Endothelial cell of umbilical vein (primary cell): ENCODE results near the gene MED12L. TPM values are rescaled to one million over a fixed set of nuclear protein-coding genes. Genes with fewer than 3 reads are reported as not detected.

Experiments used
- BruUV-seq: library from RNA; stranded (reverse); fragments of 400-500 nt; replicated peaks from 2 replicates; lab custom pipeline; 2021; lab: Mats Ljungman, UMichigan
- CTCF ChIA-PET: fragments of 300-600, 350-600 bp; sonication (Branson Sonifier 250); formaldehyde crosslinking; loops from one replicate; lab custom pipeline; 2021; ENCODE audit warnings: antibody characterized with exemption, inconsistent platforms; lab: Charles Lee
- POLR2A ChIA-PET: fragments of 300-600, 350-600 bp; sonication (Branson Sonifier 250); formaldehyde crosslinking; loops from one replicate; lab custom pipeline; 2021; ENCODE audit warnings: antibody characterized with exemption, inconsistent platforms; lab: Charles Lee
- DNase-seq: peaks from one replicate; pipeline ENCODE4 v3.0.0-alpha.2; 2011; ENCODE audit warnings: low read depth, low spot score
- FAIRE-seq: peaks from 2 replicates; lab custom pipeline; 2011; peaks lifted over from hg19 to GRCh38; lab: Jason Lieb, UNC
- H2AFZ ChIP-seq: 2 replicates; pipeline ENCODE4 v1.6.0; 2012; ENCODE audit warnings: low read depth, low read length, control low read depth, inconsistent platforms
- H3K27ac ChIP-seq: 2 replicates; pipeline ENCODE4 v1.5.1; 2011; ENCODE audit warnings: low read depth, mild to moderate bottlenecking, control low read depth, low read length, moderate library complexity; ENCODE audit not compliant: insufficient read depth
- H3K27me3 ChIP-seq, 2 experiments: 2 replicates each; pipeline versions ENCODE4 v1.6.0 to v1.6.1; 2011; ENCODE audit warnings: low read length in 2 of 2, mixed read lengths in 1 of 2; ENCODE audit not compliant: control insufficient read depth in 2 of 2, insufficient read depth in 2 of 2
- H3K36me3 ChIP-seq, 2 experiments: 2 replicates in 1 of 2; 3 replicates in 1 of 2; pipeline ENCODE4 v1.5.1; 2011; ENCODE audit warnings: low read length in 2 of 2, mild to moderate bottlenecking in 1 of 2, moderate library complexity in 1 of 2; ENCODE audit not compliant: control insufficient read depth in 2 of 2, insufficient read depth in 2 of 2; ENCODE audit errors: extremely low read depth in 1 of 2
- H3K4me1 ChIP-seq: 3 replicates; pipeline ENCODE4 v1.5.1; 2011; ENCODE audit warnings: mild to moderate bottlenecking, low read length; ENCODE audit not compliant: control insufficient read depth, insufficient read depth; ENCODE audit errors: extremely low read depth
- H3K4me2 ChIP-seq: 2 replicates; pipeline ENCODE4 v1.6.1; 2011; ENCODE audit warnings: low read length, control low read depth, mixed read lengths; ENCODE audit not compliant: insufficient read depth
- H3K4me3 ChIP-seq, 3 experiments: fragments of 200-600 bp in 1 of 3; sonication (generic), shearing (Covaris generic) in 1 of 3; replicated peaks in 1 of 3; 2 replicates each; pipeline ENCODE4 v1.5.1; 2011 to 2016; ENCODE audit warnings: control low read depth in 3 of 3, low read length in 3 of 3, mild to moderate bottlenecking in 2 of 3, inconsistent platforms in 1 of 3, low read depth in 1 of 3, moderate library complexity in 1 of 3; ENCODE audit not compliant: insufficient read depth in 1 of 3
- H3K79me2 ChIP-seq: 2 replicates; pipeline ENCODE4 v1.6.0; 2012; ENCODE audit warnings: low read length, inconsistent platforms; ENCODE audit not compliant: control insufficient read depth, insufficient read depth
- H3K9ac ChIP-seq: replicated peaks from 2 replicates; pipeline ENCODE3; 2011; ENCODE audit warnings: low read length, control low read depth; ENCODE audit not compliant: insufficient read depth; ENCODE audit errors: extremely low read depth
- H3K9me1 ChIP-seq: replicated peaks from 3 replicates; pipeline ENCODE4 v1.6.0; 2011; ENCODE audit warnings: mild to moderate bottlenecking, low read length; ENCODE audit not compliant: control insufficient read depth, insufficient read depth; ENCODE audit errors: extremely low read depth
- H3K9me3 ChIP-seq: replicated peaks from 2 replicates; pipeline ENCODE4 v1.5.1; 2012; ENCODE audit warnings: low read length, inconsistent platforms; ENCODE audit not compliant: control insufficient read depth, insufficient read depth
- H4K20me1 ChIP-seq: replicated peaks from 2 replicates; pipeline ENCODE3; 2011; ENCODE audit warnings: mild to moderate bottlenecking, low read length; ENCODE audit not compliant: control insufficient read depth, insufficient read depth; ENCODE audit errors: extremely low read depth
- EZH2 ChIP-seq: IDR thresholded peaks from 2 replicates; pipeline ENCODE4 v1.6.1; 2012; ENCODE audit warnings: borderline replicate concordance, low read depth, mild to moderate bottlenecking, moderate library complexity, low read length, inconsistent platforms; ENCODE audit not compliant: severe bottlenecking
- FOS ChIP-seq: IDR thresholded peaks from 2 replicates; pipeline ENCODE4 v1.6.1; 2011; ENCODE audit warnings: mild to moderate bottlenecking, low read length, moderate library complexity, borderline replicate concordance; ENCODE audit not compliant: insufficient read depth
- GATA2 ChIP-seq: IDR thresholded peaks from 2 replicates; pipeline ENCODE4 v1.7.0; 2011; ENCODE audit warnings: low read depth, mild to moderate bottlenecking, moderate library complexity, mixed read lengths, low read length; ENCODE audit not compliant: insufficient read length, insufficient read depth
- JUN ChIP-seq: IDR thresholded peaks from 2 replicates; pipeline ENCODE4 v1.6.1; 2011; ENCODE audit warnings: borderline replicate concordance, low read depth; ENCODE audit not compliant: insufficient read length, insufficient read depth
- MYC ChIP-seq: IDR thresholded peaks from one replicate; pipeline ENCODE4 v1.6.1; 2011; ENCODE audit warnings: mild to moderate bottlenecking, low read depth, low read length
- POLR2A ChIP-seq: IDR thresholded peaks from 2 replicates; pipeline ENCODE4 v1.6.1; 2012; ENCODE audit warnings: low read depth, mild to moderate bottlenecking, control low read depth, low read length
- POLR2AphosphoS5 ChIP-seq: IDR thresholded peaks from 2 replicates; pipeline ENCODE4 v1.6.1; 2012; ENCODE audit warnings: low read depth, mild to moderate bottlenecking, control low read depth, low read length, moderate library complexity; ENCODE audit not compliant: insufficient read depth
- dilution Hi-C: fragments of 300-500 bp; cut with MboI; formaldehyde crosslinking; loops from one replicate; pipeline ENCODE4 v1.15.0; 2019; ENCODE audit warnings: low sequenced_read_pairs; ENCODE audit not compliant: extremely low pct_ligation_motif_present
- intact Hi-C: fragments of 100-400 bp; cut with micrococcal nuclease; formaldehyde crosslinking; loops from one replicate; pipeline ENCODE4 v1.10.0; 2022
- polyA plus RNA-seq, 4 experiments: library from polyadenylated mRNA; depleted of rRNA in 3 of 4; stranded (reverse) in 3 of 4; unstranded in 1 of 4; fragments of >200 nt; gene quantifications; 2 replicates each; pipeline versions ENCODE4 v1.2.1 to v1.2.3, GENCODE V29; 2011 to 2012; ENCODE audit warnings: missing spikeins in 1 of 4
- total RNA-seq: library from RNA; stranded (reverse); gene quantifications from 2 replicates; pipeline ENCODE4 v1.2.3, GENCODE V29; 2021
- TF ChIP-seq, protein P1 (sequence below): IDR thresholded peaks from 2 replicates; pipeline ENCODE4 v1.6.1; 2011; ENCODE audit not compliant: insufficient read depth, insufficient read length
- TF ChIP-seq, protein P2 (sequence below), 2 donors: IDR thresholded peaks; 1 replicate in 1 of 2; 2 replicates in 1 of 2; pipeline ENCODE4 v1.5.1; 2011; ENCODE audit warnings: low read length in 2 of 2, mild to moderate bottlenecking in 2 of 2, moderate library complexity in 2 of 2, control low read depth in 1 of 2, inconsistent platforms in 1 of 2, low read depth in 1 of 2; ENCODE audit not compliant: insufficient read depth in 1 of 2; ENCODE audit errors: extremely low read depth in 1 of 2

The MED12L gene
- total and polyA plus RNA-seq, 2 donors (not counting 3 experiments of a cell fraction or from before 2014, with no cell fraction given), result 0.03 to 0.27 TPM

DNA sequence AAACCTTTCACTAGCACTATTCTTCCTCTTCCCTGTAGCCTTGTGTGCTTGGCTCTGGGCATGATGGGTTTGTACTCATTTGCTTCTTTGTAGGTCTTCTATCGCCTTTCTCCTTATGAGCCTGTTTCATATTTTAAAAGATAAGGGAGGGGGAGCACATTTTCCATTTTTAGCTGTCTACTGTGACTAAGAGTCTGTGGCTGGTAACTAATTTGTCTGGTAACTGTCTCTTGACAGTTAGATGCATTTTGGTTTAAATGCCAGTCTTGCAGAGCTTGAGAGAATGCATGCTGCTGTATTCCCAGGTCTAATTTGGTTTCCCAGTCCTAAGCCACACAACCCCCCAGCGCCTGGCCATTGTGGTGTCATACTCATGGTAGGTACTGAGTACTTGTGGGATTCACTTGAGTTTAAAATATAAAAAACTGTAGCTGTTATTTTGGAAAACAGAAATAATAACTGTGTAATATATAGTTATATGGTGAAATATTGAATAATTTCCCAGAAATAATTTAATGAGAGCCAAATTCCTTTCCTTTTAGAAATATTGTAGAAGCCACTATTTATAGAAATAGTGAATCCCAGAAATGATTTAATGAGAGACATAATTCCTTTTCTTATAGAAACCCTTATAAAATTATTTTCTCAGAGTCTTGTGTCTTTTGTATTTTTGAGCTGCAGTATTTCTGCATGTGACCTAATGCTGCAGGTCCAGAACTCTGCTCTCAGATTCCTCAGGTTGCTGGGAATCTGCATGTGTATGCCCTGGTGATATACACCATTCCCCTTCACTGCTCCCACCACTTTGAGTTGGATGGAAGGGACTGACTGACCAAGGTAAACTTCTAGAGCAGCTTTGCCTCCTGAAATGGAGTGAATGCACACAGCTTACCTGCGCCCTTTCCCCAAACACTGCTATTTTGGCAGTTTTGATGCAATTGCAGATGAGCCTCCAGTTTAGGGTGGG lies 131.5 kb downstream of the MED12L start:
- H3K4me2 ChIP-seq, result no peak overlapping the region
- H3K27me3 ChIP-seq, result peaks cover 0 to 7% of the 10 kb centered on the region in 2 experiments
- H3K4me1 ChIP-seq, result no peaks in the 10 kb centered on the region
- DNase-seq, result no peak
- H4K20me1 ChIP-seq, result no peaks in the 10 kb centered on the region
- dilution Hi-C loops (no loop called here), intact Hi-C loops (no loop called here)
- POLR2A ChIA-PET, result no interaction called here
- H3K9me3 ChIP-seq, result no peaks in the 10 kb centered on the region
- no peak overlapping the region for H2AFZ ChIP-seq
- no peak overlapping the region for H3K27ac ChIP-seq
- H3K9me1 ChIP-seq, result no peaks in the 10 kb centered on the region
- FAIRE-seq, result no peak
- CTCF ChIA-PET, result interaction anchor here (1.1 to 2.0 kb wide), 3 partner anchors 10 to 16 kb away, joined by 3 to 9 read pairs (median 4); no protein-coding TSS in a partner anchor
- H3K79me2 ChIP-seq, result no peaks in the 10 kb centered on the region
- TF ChIP-seq, protein P1, sequence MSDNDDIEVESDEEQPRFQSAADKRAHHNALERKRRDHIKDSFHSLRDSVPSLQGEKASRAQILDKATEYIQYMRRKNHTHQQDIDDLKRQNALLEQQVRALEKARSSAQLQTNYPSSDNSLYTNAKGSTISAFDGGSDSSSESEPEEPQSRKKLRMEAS, result no peak
- TF ChIP-seq POLR2A (no peak), POLR2AphosphoS5 (no peak), JUN (no peak), EZH2 (no peak), MYC (no peak), GATA2 (no peak), FOS (no peak)
- TF ChIP-seq, protein P2, sequence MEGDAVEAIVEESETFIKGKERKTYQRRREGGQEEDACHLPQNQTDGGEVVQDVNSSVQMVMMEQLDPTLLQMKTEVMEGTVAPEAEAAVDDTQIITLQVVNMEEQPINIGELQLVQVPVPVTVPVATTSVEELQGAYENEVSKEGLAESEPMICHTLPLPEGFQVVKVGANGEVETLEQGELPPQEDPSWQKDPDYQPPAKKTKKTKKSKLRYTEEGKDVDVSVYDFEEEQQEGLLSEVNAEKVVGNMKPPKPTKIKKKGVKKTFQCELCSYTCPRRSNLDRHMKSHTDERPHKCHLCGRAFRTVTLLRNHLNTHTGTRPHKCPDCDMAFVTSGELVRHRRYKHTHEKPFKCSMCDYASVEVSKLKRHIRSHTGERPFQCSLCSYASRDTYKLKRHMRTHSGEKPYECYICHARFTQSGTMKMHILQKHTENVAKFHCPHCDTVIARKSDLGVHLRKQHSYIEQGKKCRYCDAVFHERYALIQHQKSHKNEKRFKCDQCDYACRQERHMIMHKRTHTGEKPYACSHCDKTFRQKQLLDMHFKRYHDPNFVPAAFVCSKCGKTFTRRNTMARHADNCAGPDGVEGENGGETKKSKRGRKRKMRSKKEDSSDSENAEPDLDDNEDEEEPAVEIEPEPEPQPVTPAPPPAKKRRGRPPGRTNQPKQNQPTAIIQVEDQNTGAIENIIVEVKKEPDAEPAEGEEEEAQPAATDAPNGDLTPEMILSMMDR (IDR thresholded peaks at IDR 0.05; ENCODE audit: extremely low read depth in 1 of 2, insufficient read depth in 1 of 2, low read depth in 1 of 2, low read length in 2 of 2), result no peak
- no TSS peak for BruUV-seq
- H3K4me3 ChIP-seq, result no peak overlapping the region
- H3K9ac ChIP-seq, result no peak overlapping the region
- H3K36me3 ChIP-seq, result no peaks in the 10 kb centered on the region
